Small intestine (tissue), 7 donors: ENCODE data around the gene C20orf202. TPM values are rescaled to one million over a fixed set of nuclear protein-coding genes. Genes with fewer than 3 reads are reported as not detected.

Source experiments
- DNase-seq, 2 donors: peaks; one replicate each; pipeline versions ENCODE4 v3.0.0 to v3.0.0-alpha.2; 2013
- FAIRE-seq: peaks from 2 replicates; lab custom pipeline; 2012; peaks lifted over from hg19 to GRCh38; lab: Jason Lieb, UNC
- H3K27ac ChIP-seq, 3 donors: one replicate each; pipeline ENCODE4 v1.5.1; 2013; ENCODE audit warnings: low read length in 2 of 3, mild to moderate bottlenecking in 2 of 3, control low read depth in 1 of 3, inconsistent platforms in 1 of 3, low read depth in 1 of 3, moderate library complexity in 1 of 3
- H3K27me3 ChIP-seq, 3 donors: one replicate each; pipeline ENCODE4 v1.6.1; 2013; ENCODE audit warnings: low read length in 3 of 3, inconsistent platforms in 1 of 3; ENCODE audit not compliant: control insufficient read depth in 3 of 3, insufficient read depth in 3 of 3
- H3K36me3 ChIP-seq, 3 donors: one replicate each; pipeline ENCODE4 v1.6.1; 2013; ENCODE audit warnings: low read length in 3 of 3, inconsistent platforms in 1 of 3, low read depth in 1 of 3, mild to moderate bottlenecking in 1 of 3, moderate library complexity in 1 of 3; ENCODE audit not compliant: control insufficient read depth in 3 of 3, insufficient read depth in 2 of 3
- H3K4me1 ChIP-seq, 3 donors: one replicate each; pipeline ENCODE4 v1.6.1; 2013; ENCODE audit warnings: low read length in 2 of 3, inconsistent platforms in 1 of 3, low read depth in 1 of 3, mild to moderate bottlenecking in 1 of 3, moderate library complexity in 1 of 3; ENCODE audit not compliant: control insufficient read depth in 3 of 3, insufficient read depth in 2 of 3
- H3K4me3 ChIP-seq, 3 donors: one replicate each; pipeline ENCODE4 v1.5.1; 2013; ENCODE audit warnings: low read length in 3 of 3, control low read depth in 1 of 3, inconsistent platforms in 1 of 3, low read depth in 1 of 3, mild to moderate bottlenecking in 1 of 3, moderate library complexity in 1 of 3
- H3K9me3 ChIP-seq, 2 donors: one replicate each; pipeline ENCODE4 v1.6.1; 2013; ENCODE audit warnings: low read depth in 1 of 2, low read length in 1 of 2; ENCODE audit not compliant: control insufficient read depth in 2 of 2, insufficient read depth in 1 of 2
- WGBS, 3 donors: extraction: QIAGEN DNeasy Blood & Tissue Kit; methylation state at CpG; one replicate each; pipeline ENCODE4 v1.1.7; 2013; 5-methylcytosine and 5-hydroxymethylcytosine counted together
- polyA plus RNA-seq, 4 donors: library from polyadenylated mRNA; stranded (reverse) in 3 of 4; unstranded in 1 of 4; fragments of 200-250 nt in 3 of 4; fragments of 120-200 nt in 1 of 4; gene quantifications; one replicate each; pipeline versions ENCODE4 v1.2.1 to v1.2.3, GENCODE V29; 2013
- donor health status: healthy with polysubstance abuse.
- donor health status: control.
- donor health status: control.
- donor health status: Bipolar disorder and iron deficiency.
- donor health status: healthy.

The C20orf202 gene
- polyA plus RNA-seq, 4 donors = 0.67 to 5.3 (median 0.81) TPM; not detected in 1

DNA sequence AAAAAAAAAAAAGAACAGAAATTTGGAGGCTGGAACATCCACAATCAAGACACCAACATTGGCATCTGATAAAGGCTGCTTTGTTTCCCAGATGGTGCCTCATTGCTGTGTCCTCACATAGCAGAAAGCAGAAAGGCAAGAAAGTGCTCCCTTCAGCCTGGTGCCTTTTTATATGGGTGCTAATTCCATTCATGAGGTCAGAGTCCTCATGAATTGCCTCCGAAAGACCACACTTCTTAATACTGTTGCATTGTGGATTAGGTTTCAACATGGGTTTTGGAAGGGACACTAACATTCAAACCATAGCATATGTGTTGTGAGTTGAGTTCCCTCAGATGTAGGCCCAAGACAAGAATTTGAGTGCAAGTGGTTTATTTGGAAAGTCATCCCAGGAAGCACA, 8.0 kb upstream of the C20orf202 start:
- Histone ChIP-seq H3K36me3 (no peaks in the 10 kb centered on the region), H3K27me3 (no peaks in the 10 kb centered on the region), H3K4me3 (no peak overlapping the region), H3K27ac (no peak overlapping the region), H3K4me1 (peaks cover 0 to 5% (median 0%) of the 10 kb centered on the region in 3 donors), H3K9me3 (no peaks in the 10 kb centered on the region)
- FAIRE-seq (no peak), DNase-seq (peak; percentile 44 to 62)
- WGBS, 3 donors = 21 to 57% (median 42%) methylated on average over 1 of the region's 1 CpG

DNA sequence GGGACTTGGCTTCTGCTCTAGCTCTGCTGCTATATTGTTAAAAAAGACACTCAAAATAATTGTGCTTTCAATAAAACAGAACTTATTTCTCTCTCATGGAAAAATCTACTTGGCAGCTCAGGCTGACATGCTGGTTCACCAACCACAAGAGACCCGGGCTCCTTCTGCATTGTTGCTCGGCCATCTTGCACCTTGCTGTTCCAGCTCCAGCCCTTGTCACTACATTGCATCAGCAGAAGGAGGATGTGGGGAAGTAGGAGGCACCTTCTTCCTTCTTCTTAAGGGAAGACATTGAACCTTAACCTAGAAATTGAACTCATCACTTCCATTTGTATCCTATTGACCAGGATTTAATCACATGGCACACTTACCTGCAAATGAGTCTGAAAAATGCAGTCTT, 6.6 kb upstream of the C20orf202 start:
- 76 to 98% (median 88%) methylated on average over 2 of the region's 2 CpGs for WGBS, 3 donors
- Histone ChIP-seq H3K36me3 (no peaks in the 10 kb centered on the region), H3K4me3 (no peak overlapping the region), H3K4me1 (peaks cover 0 to 5% (median 0%) of the 10 kb centered on the region in 3 donors), H3K27me3 (no peaks in the 10 kb centered on the region), H3K9me3 (no peaks in the 10 kb centered on the region), H3K27ac (no peak overlapping the region)
- FAIRE-seq = no peak
- DNase-seq = no peak

DNA sequence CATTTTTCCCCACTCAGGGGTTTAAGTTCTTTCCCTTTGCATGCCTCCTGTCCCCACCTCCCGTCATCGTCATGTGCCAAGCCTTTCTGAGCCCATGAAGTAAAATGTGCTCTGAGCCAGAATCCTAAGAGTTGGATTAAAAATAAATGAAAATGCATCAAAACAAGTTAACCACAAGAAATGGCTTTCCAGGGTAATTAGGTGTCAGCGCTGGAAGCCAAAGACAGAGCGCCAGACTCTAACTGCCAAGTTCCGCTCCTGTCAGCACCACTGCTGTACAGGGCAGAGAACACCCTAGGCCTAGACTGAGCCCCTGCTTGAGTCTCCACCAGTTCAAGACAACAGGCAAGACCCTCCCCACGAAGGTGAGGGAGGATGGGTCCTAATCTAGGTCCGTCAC, 5.5 kb upstream of the C20orf202 start:
- no peak for FAIRE-seq
- no peak for DNase-seq
- no peak overlapping the region for H3K27ac ChIP-seq
- no peaks in the 10 kb centered on the region for H3K9me3 ChIP-seq
- no peak overlapping the region for H3K4me3 ChIP-seq
- WGBS, 3 donors = 85 to 89% (median 87%) methylated on average over 7 of the region's 7 CpGs
- peaks cover 0 to 5% (median 0%) of the 10 kb centered on the region in 3 donors for H3K4me1 ChIP-seq
- H3K36me3 ChIP-seq = no peaks in the 10 kb centered on the region
- H3K27me3 ChIP-seq = no peaks in the 10 kb centered on the region

DNA sequence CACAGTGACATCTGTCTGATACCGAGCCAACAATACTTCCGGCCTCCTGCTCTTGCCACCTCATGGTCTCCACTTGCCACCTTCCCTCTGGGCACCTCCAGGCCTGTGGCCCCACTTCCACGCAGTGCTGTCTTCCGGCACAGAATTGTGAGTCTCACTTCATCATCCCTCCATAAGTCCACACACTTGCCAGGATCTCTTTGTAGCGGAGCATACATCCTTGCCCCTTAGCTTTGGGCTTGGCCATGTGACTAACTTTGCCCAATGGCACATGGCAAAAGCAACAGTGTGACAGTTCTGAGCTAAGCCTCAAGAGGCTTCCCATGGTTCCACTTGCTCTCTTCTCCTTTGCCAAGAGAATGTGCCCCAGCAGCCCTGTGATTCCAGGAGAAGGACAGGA, 4.5 kb upstream of the C20orf202 start:
- Histone ChIP-seq H3K9me3 (no peaks in the 10 kb centered on the region), H3K4me1 (peaks cover 0 to 5% (median 0%) of the 10 kb centered on the region in 3 donors), H3K27me3 (no peaks in the 10 kb centered on the region), H3K4me3 (no peak overlapping the region), H3K27ac (no peak overlapping the region), H3K36me3 (no peaks in the 10 kb centered on the region)
- no peak for FAIRE-seq
- 83 to 98% (median 95%) methylated on average over 5 of the region's 5 CpGs for WGBS, 3 donors
- no peak for DNase-seq

DNA sequence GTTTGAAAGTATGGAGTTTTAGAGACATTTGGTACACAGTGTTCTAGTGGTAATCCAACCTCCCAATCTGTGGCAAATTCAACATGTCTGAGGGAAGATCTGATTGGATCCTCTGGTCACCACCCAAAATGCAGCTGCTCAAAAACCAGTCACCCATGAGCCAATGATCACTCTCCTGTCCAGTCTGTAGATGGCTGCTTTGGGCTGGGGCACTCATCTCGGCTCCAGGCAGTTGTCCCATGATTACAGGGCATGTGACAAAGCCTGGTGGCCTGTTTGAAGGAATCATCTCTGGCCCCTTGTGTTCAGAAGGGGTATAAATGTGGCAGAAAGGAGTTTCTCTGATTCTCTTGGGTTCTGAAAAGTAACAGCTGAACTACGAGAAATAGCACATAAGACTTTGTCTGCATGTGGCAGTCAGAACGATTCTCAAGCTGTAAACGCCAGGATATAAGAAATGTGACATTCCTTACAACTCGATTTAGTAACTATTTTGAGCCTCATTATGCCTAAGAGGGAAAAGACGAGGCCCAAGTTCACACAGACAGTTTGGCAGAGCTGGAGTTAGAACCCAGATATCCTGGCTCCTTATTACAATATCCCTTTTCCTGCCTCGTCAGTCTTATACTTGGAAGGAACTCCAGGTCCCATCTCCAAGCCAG, 3.9 kb upstream of the C20orf202 start:
- Histone ChIP-seq H3K36me3 (no peaks in the 10 kb centered on the region), H3K27me3 (no peaks in the 10 kb centered on the region), H3K4me3 (no peak overlapping the region), H3K27ac (no peak overlapping the region), H3K4me1 (peaks cover 0 to 5% (median 0%) of the 10 kb centered on the region in 3 donors), H3K9me3 (no peaks in the 10 kb centered on the region)
- no peak for FAIRE-seq
- WGBS, 3 donors = 74 to 91% (median 80%) methylated on average over 7 of the region's 7 CpGs
- DNase-seq = no peak

DNA sequence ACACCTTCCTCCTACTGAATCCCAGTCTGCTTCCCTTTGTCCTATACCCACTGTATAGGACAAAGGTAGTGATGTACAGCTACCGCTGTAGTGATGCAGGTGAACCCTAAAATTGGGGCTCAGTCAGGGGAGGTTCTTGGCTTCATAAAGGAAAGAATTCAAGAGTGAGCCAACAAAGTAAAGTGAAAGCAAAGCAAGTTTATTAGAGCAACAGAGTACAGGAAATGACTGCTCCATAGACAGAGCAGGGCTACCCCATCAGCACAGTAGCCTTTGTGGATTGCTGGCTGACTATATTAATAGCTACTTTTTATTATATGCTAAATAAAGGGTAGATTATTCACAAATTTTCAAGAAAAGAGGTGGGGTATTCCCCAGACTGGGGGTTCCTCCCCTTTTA, 3.3 kb upstream of the C20orf202 start:
- no peaks in the 10 kb centered on the region for H3K9me3 ChIP-seq
- no peak overlapping the region for H3K27ac ChIP-seq
- FAIRE-seq (no peak), DNase-seq (no peak)
- H3K4me1 ChIP-seq = peaks cover 0 to 5% (median 0%) of the 10 kb centered on the region in 3 donors
- no peaks in the 10 kb centered on the region for H3K27me3 ChIP-seq
- no peaks in the 10 kb centered on the region for H3K36me3 ChIP-seq
- 41 to 62% (median 59%) methylated on average over 1 of the region's 1 CpG for WGBS, 3 donors
- H3K4me3 ChIP-seq = no peak overlapping the region

DNA sequence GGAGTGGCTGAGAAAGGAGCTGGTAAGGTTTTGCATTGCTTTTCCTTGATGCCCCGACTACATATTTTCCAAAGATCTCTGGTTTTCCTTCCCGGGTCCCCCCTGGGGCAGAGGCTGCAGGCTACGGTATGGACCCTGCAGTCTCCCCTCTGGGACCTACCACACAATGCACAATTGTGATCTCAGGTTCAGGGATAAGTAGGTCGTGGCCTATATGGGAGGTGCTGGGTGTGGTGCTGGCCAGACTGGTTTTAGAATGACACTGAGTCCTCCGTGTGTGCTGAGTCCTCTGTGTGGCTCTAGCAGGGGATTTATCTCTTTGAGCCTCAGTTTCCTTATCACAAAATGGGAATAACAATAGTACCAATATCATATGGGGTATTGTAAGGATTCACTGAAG, 376 bp downstream of the C20orf202 start:
- Histone ChIP-seq H3K9me3 (no peaks in the 10 kb centered on the region), H3K27me3 (no peaks in the 10 kb centered on the region), H3K4me3 (no peak overlapping the region), H3K36me3 (no peaks in the 10 kb centered on the region), H3K27ac (no peak overlapping the region), H3K4me1 (no peaks in the 10 kb centered on the region)
- no peak for FAIRE-seq
- DNase-seq = peak in 1 of 2 donors; percentile 21
- 26 to 49% (median 34%) methylated on average over 5 of the region's 5 CpGs for WGBS, 3 donors

DNA sequence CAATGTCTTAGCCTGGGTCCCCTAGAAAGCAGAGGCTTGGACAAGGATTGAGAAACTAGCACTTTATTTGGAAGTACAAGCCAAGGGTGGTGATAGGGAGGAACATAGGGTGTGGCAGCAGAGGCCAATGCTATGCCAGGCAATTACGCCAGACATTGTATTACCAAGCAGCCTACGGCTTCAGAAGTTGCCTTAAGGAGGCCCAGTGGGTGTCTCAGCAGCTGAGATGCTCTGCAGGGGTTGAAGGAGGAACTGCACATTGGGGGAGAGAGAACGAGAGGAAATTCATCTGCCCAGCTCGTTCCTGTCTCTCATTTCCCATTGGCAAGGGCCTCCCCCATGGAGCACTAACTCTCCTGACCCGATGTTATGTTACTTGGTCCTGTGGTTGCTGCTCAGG, 859 bp downstream of the C20orf202 start:
- Histone ChIP-seq H3K27ac (no peak overlapping the region), H3K4me3 (no peak overlapping the region), H3K27me3 (no peaks in the 10 kb centered on the region), H3K36me3 (no peaks in the 10 kb centered on the region), H3K9me3 (no peaks in the 10 kb centered on the region), H3K4me1 (no peaks in the 10 kb centered on the region)
- 47 to 54% (median 52%) methylated on average over 5 of the region's 5 CpGs for WGBS, 3 donors
- FAIRE-seq (no peak), DNase-seq (peak in 1 of 2 donors; percentile 51)

DNA sequence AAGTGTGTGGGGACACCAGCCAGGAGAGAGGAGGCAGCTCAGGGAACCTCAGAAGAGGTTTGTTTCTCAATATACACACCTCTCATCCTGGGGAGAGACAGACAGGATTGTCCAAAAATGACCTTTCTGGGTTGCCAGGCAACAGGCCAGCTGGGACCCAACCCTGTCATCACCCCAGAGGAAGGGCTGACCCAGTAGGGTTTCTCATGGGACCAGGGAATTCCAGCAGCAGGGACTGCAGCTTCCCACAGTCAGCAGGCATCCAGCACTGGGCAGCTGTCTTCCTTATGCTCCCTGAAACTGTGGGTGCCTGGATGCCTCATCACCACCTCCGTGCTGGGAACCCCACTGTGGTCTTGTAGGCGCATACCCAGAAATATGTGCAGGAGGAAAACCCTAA, 1.3 kb downstream of the C20orf202 start:
- Histone ChIP-seq H3K27me3 (no peaks in the 10 kb centered on the region), H3K27ac (no peak overlapping the region), H3K9me3 (no peaks in the 10 kb centered on the region), H3K4me3 (no peak overlapping the region), H3K4me1 (no peaks in the 10 kb centered on the region), H3K36me3 (no peaks in the 10 kb centered on the region)
- no peak for FAIRE-seq
- WGBS, 3 donors = 87 to 94% (median 93%) methylated on average over 2 of the region's 2 CpGs
- no peak for DNase-seq
